Caco-2 (cell line): ENCODE data around the gene DLD. TPM values are rescaled to one million over a fixed set of nuclear protein-coding genes. Genes with fewer than 3 reads are reported as not detected.

ENCODE experiments used
- BruUV-seq: library from RNA; stranded (reverse); fragments of 400-500 nt; replicated peaks from 2 replicates; lab custom pipeline; 2021; lab: Mats Ljungman, UMichigan
- CTCF ChIA-PET: fragments of 300-600 bp; sonication (Branson Sonifier 250); formaldehyde crosslinking; loops from one replicate; lab custom pipeline; 2022; ENCODE audit warnings: antibody characterized with exemption; lab: Charles Lee
- POLR2A ChIA-PET: fragments of 300-600 bp; sonication (Branson Sonifier 250); formaldehyde crosslinking; loops from one replicate; lab custom pipeline; 2022; ENCODE audit warnings: antibody characterized with exemption; lab: Charles Lee
- DNase-seq, 2 experiments: peaks; one replicate each; pipeline versions ENCODE4 v3.0.0 to v3.0.0-alpha.2; 2020 to 2022
- H3K27me3 ChIP-seq: replicated peaks from 2 replicates; pipeline ENCODE4 v1.6.0; 2011; ENCODE audit warnings: low read length; ENCODE audit not compliant: control insufficient read depth, insufficient read depth
- H3K36me3 ChIP-seq: 2 replicates; pipeline ENCODE4 v1.5.1; 2011; ENCODE audit warnings: low read length; ENCODE audit not compliant: control insufficient read depth, insufficient read depth
- H3K4me1 ChIP-seq: fragments of 250-450 bp; sonication (Bioruptor Pico); 2 replicates; pipeline ENCODE4 v1.5.1; 2020; ENCODE audit warnings: mild to moderate bottlenecking
- H3K4me3 ChIP-seq: 2 replicates; pipeline ENCODE4 v1.5.1; 2011; ENCODE audit warnings: low read depth, mild to moderate bottlenecking, control low read depth, low read length
- H3K9me3 ChIP-seq: fragments of 250-450 bp; sonication (Bioruptor Pico); 2 replicates; pipeline ENCODE4 v1.5.1; 2020; ENCODE audit warnings: mild to moderate bottlenecking, moderate library complexity
- H3K27ac Mint-ChIP-seq: one replicate; pipeline ENCODE4 v1.8.0; 2022; ENCODE audit warnings: mixed read lengths; ENCODE audit not compliant: unreplicated experiment
- H3K27me3 Mint-ChIP-seq: one replicate; pipeline ENCODE4 v1.8.0; 2022; ENCODE audit warnings: mixed read lengths; ENCODE audit not compliant: insufficient read depth, unreplicated experiment
- H3K36me3 Mint-ChIP-seq: one replicate; pipeline ENCODE4 v1.8.0; 2022; ENCODE audit warnings: mild to moderate bottlenecking, mixed read lengths; ENCODE audit not compliant: insufficient read depth, unreplicated experiment
- H3K4me1 Mint-ChIP-seq: one replicate; pipeline ENCODE4 v1.8.0; 2022; ENCODE audit warnings: low read depth, mixed read lengths; ENCODE audit not compliant: unreplicated experiment
- H3K4me3 Mint-ChIP-seq: one replicate; pipeline ENCODE4 v1.8.0; 2022; ENCODE audit warnings: mild to moderate bottlenecking, moderate library complexity, mixed read lengths; ENCODE audit not compliant: unreplicated experiment
- H3K9me3 Mint-ChIP-seq: one replicate; pipeline ENCODE4 v1.8.0; 2022; ENCODE audit warnings: mixed read lengths; ENCODE audit not compliant: unreplicated experiment
- CTCF ChIP-seq, 2 experiments: fragments of 200-600 bp in 1 of 2; IDR thresholded peaks; 1 replicate in 1 of 2; 2 replicates in 1 of 2; pipeline versions ENCODE4 v1.5.1 to v1.8.0; 2011 to 2022; ENCODE audit warnings: antibody characterized with exemption in 1 of 2, control low read depth in 1 of 2, inconsistent platforms in 1 of 2, low read depth in 1 of 2, low read length in 1 of 2, mild to moderate bottlenecking in 1 of 2, moderate library complexity in 1 of 2; ENCODE audit not compliant: insufficient read depth in 1 of 2, severe bottlenecking in 1 of 2, unreplicated experiment in 1 of 2
- intact Hi-C: fragments of 100-400 bp; cut with micrococcal nuclease; formaldehyde crosslinking; loops from one replicate; pipeline ENCODE4 v1.10.0; 2022; ENCODE audit not compliant: unreplicated experiment
- total RNA-seq: library from RNA; stranded (reverse); gene quantifications from 2 replicates; pipeline ENCODE4 v1.2.3, GENCODE V29; 2022

The DLD gene
- total RNA-seq, 1 experiment from 2014 or later, result 141 TPM

- Histone ChIP-seq H3K9me3 (no peaks in the 10 kb centered on the region), H3K4me1 (peaks cover 26% of the 10 kb centered on the region), H3K36me3 (no peaks in the 10 kb centered on the region), H3K4me3 (no peak overlapping the region), H3K27me3 (no peaks in the 10 kb centered on the region)
- Mint-ChIP-seq H3K4me1 (peaks cover 18% of the 10 kb centered on the region), H3K36me3 (no peaks in the 10 kb centered on the region), H3K27me3 (no peaks in the 10 kb centered on the region), H3K27ac (no peak overlapping the region), H3K4me3 (no peak overlapping the region), H3K9me3 (no peaks in the 10 kb centered on the region)
- DNase-seq, result no peak
- intact Hi-C loops, result no loop called here
- POLR2A ChIA-PET, result no interaction called here
- no peak for TF ChIP-seq CTCF (IDR thresholded peaks at IDR 0.05; ENCODE audit: insufficient read depth in 1 of 2, low read depth in 1 of 2, low read length in 1 of 2, severe bottlenecking in 1 of 2, unreplicated experiment in 1 of 2)
- CTCF ChIA-PET, result no interaction called here
- BruUV-seq, result no TSS peak
Observed at GRCh38 chr7:107858280-107858679, 32.7 kb upstream of the DLD start.

GRCh38 chr7:107860279-107860961, 30.6 kb upstream of the DLD start:
- H3K9me3 Mint-ChIP-seq, result no peaks in the 10 kb centered on the region
- no peaks in the 10 kb centered on the region for H3K36me3 Mint-ChIP-seq
- no peak overlapping the region for H3K27ac Mint-ChIP-seq
- peak; percentile 32 to 47 for DNase-seq
- TF ChIP-seq CTCF (IDR thresholded peaks at IDR 0.05; ENCODE audit: insufficient read depth in 1 of 2, low read depth in 1 of 2, low read length in 1 of 2, severe bottlenecking in 1 of 2, unreplicated experiment in 1 of 2), result no peak
- peaks cover 18% of the 10 kb centered on the region for H3K4me1 Mint-ChIP-seq
- Histone ChIP-seq H3K9me3 (no peaks in the 10 kb centered on the region), H3K27me3 (no peaks in the 10 kb centered on the region), H3K4me1 (peaks cover 26% of the 10 kb centered on the region), H3K4me3 (no peak overlapping the region), H3K36me3 (no peaks in the 10 kb centered on the region)
- BruUV-seq, result no TSS peak
- intact Hi-C loops, result loop anchor here (1.0 to 5.0 kb wide), 3 partner anchors 24 to 58 kb away; partner anchors contain the start of gene SLC26A3
- no peaks in the 10 kb centered on the region for H3K27me3 Mint-ChIP-seq
- ChIA-PET POLR2A (no interaction called here), CTCF (interaction anchor here (1.8 kb wide), 1 partner anchor 14 kb away, joined by 5 read pairs; no protein-coding TSS in a partner anchor)
- peak overlapping the region; percentile 4 for H3K4me3 Mint-ChIP-seq

- no peak for DNase-seq
- intact Hi-C loops, result loop anchor here (1.0 to 5.0 kb wide), 3 partner anchors 24 to 59 kb away; partner anchors contain the start of gene SLC26A3
- TF ChIP-seq CTCF (IDR thresholded peaks at IDR 0.05; ENCODE audit: insufficient read depth in 1 of 2, low read depth in 1 of 2, low read length in 1 of 2, severe bottlenecking in 1 of 2, unreplicated experiment in 1 of 2), result no peak
- Histone ChIP-seq H3K4me3 (no peak overlapping the region), H3K36me3 (no peaks in the 10 kb centered on the region), H3K9me3 (no peaks in the 10 kb centered on the region), H3K4me1 (peaks cover 26% of the 10 kb centered on the region), H3K27me3 (no peaks in the 10 kb centered on the region)
- no peaks in the 10 kb centered on the region for H3K27me3 Mint-ChIP-seq
- H3K9me3 Mint-ChIP-seq, result no peaks in the 10 kb centered on the region
- no TSS peak for BruUV-seq
- H3K27ac Mint-ChIP-seq, result no peak overlapping the region
- no peaks in the 10 kb centered on the region for H3K36me3 Mint-ChIP-seq
- H3K4me1 Mint-ChIP-seq, result peaks cover 18% of the 10 kb centered on the region
- H3K4me3 Mint-ChIP-seq, result peak overlapping the region; percentile 4
- ChIA-PET POLR2A (no interaction called here), CTCF (interaction anchor here (1.8 kb wide), 1 partner anchor 14 kb away, joined by 5 read pairs; no protein-coding TSS in a partner anchor)
Observed at GRCh38 chr7:107860981-107861652, 29.9 kb upstream of the DLD start.
